GM21825 (cell line): ENCODE results near the gene ADGRG1.

Source experiments
- ATAC-seq: cut with Tn5 transposase; IDR thresholded peaks from one replicate; pipeline ENCODE4 v1.9.1; 2021; ENCODE audit warnings: mild to moderate bottlenecking, moderate library complexity; ENCODE audit not compliant: unreplicated experiment

ADGRG1 gene

DNA sequence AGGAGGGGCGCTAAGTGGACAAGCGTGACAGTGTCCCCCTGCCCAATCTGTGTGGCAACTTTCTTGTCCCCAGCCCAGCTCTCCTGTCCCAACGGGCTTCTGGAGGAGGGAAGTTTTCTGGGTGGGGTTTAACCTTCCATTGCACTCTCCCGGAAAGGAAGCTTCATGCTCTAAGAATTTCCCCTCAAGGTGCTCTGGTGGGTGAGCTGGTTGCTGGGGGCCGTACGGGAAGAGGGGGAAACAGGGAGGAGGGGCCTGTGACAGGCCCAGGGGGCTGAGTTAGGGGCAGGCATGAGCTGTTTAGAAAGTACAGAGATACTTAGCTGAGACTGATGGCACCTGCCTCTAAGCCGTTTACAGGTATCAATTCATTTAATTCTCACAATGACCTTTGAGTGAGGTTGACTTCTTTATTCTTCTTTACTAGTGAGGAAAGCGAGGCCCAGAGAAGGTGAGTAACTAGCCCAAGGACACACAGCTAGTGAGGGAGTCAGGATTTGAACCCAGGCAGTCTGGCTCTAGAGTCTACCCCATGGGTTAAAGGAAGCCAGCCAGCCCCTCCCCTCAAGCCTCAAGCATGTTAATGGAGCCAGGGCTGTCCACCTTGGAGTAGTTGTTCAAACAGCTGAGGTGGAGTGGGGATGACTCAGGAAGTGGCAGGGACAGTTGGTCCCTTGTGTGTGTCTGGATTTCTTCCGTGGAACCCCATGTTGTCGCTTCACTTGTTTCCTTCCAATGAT is 18.9 kb downstream of the ADGRG1 start:
- ATAC-seq = no peak

DNA sequence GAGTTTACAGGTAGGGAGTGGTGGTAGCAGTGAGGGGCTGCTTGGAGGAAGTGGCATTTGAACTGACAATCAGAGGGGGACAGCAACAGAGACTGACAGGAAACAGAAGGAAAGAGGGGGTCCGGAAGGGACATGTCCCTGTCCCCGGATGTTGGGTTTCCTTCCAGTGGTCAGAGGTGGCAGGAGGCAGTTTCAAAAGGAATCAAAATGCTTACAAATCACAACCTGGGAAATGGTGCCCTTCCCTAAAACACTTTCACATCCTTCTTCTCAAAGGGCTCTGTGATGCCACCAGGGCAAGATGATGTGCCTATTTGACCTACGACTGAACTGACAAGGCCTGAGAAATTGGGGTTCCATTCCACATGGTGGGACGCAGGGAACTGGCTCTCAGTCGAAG is 19.7 kb downstream of the ADGRG1 start:
- no peak for ATAC-seq

DNA sequence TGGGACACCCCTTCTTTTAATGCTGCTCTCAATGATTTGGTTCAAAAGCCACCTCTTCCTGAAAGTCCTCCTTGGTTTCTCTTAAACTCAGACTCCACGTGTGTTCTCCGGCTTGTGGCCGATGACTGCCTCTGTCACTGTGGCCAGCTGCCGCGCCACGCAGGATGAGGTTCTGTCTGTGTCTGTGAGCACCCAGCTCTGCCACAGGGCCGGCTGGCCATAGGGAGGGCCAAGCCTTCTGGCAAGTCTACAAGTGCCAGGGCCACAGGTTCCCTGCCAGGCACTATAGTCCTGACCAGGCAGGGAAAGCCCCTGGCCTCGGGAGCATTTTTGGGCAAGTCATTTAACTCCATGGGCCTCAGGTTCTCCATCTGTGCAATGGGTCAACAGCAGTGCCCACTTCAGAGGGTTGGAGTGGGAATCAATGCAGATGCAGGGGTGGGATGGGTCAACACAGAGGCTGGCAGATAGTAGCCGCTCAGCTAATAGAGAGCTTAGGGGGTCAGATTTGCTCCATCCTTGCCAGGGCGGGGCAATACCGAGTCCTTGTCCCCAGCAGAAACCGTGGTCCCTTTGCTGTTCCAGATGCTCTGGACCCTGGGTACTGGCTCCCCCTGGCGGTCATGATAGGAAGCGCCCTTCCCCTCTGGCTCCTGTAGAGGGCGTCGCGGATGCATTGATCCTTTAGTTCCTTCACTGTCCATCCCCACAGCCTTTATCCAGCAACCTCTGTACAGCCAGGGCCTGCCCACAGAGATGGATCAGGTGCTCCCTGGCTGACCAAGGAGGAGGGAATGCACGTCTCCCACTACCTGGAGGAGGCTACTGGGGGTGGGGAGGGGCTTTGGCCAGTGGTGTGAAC is 20.4 kb downstream of the ADGRG1 start:
- no peak for ATAC-seq

DNA sequence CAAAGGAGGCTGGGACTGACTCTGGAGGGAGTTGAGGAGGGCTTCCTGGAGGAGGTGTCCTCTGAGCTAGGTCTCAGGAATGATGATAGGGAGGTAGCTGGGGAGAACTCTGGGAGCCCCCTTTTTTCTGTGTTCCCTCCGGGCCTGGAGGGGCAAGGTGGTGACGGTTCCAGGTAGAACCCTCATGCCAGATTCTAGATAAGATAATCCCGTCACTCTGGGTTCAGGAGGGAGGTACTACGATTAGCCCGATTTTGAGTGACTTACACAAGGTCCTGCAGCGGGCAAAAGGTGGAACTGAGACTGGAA is 21.0 kb downstream of the ADGRG1 start:
- ATAC-seq = no peak

DNA sequence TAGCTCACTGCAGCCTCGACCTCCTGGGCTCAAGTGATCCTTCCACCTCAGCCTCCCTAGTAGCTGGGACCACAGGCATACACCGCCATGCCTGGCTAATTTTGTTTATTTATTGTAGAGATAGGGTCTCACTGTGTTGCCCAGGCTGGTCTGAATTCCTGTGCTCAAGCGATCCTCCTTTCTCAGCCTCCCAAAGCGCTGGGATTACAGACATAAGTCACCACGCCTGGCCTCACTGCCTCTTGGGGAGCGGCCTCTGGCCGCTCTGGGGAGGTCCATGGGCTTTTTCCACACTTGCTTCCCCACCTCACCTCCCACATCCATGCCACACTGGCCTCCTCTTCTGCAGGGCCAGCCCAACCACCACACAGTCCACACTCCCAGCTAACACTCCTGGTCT is 21.4 kb downstream of the ADGRG1 start:
- ATAC-seq = no peak

DNA sequence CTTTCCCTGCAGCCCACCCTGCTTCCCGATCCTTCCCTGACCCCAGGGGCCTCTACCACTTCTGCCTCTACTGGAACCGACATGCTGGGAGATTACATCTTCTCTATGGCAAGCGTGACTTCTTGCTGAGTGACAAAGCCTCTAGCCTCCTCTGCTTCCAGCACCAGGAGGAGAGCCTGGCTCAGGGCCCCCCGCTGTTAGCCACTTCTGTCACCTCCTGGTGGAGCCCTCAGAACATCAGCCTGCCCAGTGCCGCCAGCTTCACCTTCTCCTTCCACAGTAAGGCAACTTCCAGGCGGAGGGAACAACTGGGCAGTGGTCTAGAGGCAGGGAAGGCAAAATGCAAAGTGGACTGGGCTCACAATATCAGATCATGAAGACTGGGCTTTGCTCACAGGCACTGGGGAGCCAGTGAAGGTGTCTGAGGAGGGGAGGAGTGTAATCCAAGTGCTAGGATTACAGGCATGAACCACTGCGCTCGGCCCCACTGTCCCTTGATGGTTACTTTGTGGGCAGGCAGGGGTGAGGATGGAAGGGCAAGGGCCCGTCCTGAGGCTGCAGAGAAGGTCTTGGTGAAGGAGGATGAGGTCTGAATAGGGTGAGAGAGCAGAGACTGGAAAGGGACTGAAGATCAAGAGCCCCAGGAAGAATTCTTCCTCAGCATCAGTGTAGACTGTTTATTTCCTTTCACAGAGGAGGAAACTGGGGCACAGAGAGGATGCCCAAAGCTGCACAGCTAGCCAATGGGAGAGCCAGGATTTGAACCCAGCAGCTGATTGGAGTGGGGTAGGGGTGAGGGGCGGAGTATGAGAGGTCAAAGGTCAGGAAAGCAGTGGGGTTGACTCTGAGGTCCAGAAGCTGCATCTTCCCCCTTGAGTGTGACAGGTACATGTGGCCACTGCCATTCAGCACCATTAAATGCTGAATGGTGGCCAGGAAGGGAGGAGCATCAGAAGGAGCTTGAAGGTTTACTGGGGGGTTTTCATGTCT is 23.2 kb downstream of the ADGRG1 start:
- no peak for ATAC-seq

DNA sequence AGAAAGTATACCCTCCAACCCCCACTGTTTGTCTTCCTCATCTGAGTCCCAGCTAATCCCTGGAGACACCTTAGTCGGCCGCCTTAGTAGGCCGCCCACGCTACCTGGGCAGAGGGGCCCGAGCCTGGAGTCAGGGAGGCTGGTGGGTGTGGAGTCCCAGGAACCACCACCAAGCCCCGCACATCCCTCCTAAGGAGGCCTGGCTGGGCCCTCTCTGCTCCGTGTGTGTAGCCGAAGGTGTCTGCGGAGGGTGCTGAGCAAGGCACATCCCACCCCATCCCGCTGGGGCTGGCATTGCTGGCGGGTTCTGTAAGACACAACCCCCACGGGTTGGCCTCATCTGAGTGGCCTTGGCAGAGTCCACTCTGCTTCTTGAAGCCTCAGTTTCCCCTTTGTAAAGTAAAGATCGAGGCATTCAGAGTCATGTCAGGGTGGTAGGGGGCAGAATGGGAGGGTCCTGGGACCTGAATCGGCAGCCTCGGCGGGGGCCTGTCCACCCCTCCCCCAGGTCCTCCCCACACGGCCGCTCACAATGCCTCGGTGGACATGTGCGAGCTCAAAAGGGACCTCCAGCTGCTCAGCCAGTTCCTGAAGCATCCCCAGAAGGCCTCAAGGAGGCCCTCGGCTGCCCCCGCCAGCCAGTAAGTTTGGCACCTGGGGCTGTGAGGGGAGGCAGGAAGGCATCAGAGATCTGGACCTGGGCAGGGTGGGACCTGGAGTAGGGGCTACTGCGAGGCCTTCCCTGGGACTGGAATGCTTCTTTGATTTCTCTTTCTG is 24.5 kb downstream of the ADGRG1 start:
- ATAC-seq = no peak

DNA sequence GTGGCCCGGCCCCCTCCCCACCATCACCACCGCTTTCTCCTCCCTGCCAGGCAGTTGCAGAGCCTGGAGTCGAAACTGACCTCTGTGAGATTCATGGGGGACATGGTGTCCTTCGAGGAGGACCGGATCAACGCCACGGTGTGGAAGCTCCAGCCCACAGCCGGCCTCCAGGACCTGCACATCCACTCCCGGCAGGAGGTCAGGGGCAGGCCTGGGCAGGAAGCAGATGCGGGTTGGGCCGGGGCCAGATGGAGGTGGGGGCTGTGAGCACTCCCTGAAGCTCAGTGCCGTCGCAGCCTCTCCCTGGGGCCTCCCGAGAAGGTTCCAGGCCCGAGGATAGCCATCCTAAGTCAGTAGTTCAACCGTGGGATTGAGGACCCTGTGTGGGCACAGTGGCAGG is 25.5 kb downstream of the ADGRG1 start:
- no peak for ATAC-seq

DNA sequence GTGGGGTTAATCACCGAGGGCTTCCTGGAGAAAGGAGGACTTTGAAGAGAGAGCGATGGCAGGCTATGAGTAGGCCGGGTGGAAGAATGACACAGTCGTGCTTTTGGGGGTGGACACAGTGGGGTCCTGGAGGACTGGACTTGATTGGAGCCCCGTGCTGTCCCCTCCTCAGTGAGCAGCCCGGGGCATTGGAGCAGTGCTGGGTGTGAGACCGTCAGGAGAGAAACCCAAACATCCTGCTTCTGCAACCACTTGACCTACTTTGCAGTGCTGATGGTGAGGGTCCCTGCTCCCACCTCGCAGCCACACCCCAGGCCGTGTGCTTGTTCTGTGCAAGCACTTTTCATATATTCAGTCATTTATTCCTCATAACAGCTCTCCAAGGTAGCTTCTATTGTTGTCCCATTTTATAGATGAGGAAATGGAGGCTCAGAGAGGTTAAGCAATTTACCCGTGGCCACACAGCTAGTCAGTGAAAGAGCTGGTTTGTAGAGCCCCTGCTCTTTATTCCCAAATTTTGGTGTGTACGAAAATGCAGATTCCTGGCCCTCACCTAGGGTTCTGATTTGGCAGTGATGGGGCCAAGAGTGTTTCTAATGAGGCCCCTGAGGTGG is 28.0 kb downstream of the ADGRG1 start:
- ATAC-seq = no peak

DNA sequence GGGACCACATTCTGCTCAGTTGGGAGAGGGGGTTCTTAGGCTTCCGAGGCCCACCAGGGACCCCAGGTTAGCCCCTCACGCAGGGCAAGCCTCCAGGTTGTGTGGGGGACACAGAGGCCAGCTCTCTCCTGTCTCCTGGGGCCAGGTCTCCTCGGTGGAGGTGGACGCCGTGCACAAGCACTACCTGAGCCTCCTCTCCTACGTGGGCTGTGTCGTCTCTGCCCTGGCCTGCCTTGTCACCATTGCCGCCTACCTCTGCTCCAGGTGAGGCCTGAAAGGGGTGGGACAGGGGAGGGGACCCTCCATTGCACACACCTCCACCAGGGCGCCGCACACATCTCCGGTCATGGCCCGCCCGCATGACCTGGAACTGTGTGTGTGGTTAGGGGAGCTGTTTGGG is 28.8 kb downstream of the ADGRG1 start:
- ATAC-seq = no peak

DNA sequence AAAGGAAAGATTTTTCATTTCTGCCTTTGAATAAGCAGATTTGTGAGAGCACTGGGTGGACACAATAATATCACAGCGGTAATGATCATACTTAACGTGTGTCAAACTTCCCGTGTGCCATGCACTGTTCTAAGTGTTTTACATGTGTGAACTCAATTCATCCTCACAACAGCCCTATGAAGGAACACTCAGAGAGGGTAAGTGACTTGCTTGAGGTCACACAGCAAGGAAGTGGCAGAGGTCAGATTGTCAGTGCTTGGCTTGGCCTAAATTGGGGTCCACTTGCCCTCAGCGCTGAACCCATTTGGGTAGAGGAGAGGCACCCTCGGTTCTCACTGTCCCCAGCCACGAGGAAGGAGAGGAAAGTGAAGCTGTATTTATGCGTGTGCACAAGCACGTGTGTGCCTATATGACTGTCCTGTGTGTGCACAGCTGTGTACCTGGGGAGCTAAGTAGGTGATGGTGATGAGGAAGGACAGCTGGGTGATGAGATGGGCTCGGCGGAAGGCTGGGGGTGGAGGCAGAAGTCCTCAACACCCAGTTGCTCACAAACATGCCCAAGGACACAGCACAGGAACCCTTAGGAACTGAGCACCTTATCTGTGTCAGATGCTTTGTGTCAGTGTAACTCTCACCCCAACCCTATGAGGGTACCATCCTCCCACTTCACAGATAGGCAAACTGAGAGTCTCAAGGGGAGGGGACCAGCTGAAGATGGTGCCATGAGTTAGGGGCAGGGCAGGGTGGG is 29.9 kb downstream of the ADGRG1 start:
- no peak for ATAC-seq

DNA sequence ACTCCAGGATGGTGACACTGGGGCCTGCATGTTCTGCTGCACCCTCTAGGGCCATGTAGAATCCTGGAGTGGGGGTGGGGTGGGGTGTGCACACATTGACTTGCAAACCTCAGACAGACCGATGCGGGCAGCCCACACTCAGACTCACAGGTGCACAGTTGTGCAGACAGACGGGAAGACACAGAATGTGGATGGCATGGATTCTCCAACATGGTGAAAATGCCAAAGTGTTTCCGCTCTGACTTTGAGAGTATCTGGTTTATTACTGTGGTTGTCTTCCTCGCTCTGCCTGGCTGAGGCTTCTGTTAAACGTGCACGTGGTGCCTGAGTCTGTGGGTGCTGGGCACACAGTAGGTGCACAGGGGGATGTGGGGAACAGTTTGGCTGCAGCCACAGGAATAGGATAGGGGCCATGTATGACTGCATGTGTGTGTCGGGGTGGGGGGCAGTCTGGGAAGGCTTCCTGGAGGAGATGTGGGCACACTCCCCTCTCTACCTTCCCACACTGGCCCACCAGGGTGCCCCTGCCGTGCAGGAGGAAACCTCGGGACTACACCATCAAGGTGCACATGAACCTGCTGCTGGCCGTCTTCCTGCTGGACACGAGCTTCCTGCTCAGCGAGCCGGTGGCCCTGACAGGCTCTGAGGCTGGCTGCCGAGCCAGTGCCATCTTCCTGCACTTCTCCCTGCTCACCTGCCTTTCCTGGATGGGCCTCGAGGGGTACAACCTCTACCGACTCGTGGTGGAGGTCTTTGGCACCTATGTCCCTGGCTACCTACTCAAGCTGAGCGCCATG is 30.6 kb downstream of the ADGRG1 start:
- ATAC-seq = no peak

DNA sequence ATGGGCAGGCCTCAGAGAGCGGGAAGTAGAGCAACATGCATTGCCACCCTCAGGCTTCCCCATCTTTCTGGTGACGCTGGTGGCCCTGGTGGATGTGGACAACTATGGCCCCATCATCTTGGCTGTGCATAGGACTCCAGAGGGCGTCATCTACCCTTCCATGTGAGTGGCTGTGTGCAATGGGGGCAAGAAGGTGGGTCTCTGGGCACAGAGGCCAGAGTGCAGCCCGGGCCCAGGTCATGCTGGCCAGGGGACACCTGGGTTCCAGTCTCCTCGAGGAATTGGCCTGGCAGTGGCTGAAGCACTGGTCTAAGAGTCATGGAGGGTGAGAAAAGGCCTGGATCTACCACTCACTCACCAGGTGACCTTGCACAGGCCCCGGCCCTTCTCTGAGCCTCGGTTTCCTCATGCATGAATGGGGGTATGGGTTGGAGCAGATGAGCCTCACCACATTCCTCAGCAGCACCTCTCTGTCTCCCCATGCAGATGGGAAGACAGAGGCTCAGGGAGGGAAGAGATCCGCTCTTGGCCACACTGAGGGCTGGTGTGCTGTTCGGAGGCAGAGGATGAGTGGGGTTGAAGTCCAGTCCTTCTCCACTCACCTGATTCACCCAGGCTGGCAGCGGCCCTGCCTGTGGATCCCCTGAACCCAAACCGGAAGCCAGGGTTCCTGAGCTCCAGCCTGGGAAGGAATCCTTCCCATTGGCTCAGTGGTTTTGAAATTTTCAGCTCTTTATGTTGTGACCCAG is 32.5 kb downstream of the ADGRG1 start:
- no peak for ATAC-seq

DNA sequence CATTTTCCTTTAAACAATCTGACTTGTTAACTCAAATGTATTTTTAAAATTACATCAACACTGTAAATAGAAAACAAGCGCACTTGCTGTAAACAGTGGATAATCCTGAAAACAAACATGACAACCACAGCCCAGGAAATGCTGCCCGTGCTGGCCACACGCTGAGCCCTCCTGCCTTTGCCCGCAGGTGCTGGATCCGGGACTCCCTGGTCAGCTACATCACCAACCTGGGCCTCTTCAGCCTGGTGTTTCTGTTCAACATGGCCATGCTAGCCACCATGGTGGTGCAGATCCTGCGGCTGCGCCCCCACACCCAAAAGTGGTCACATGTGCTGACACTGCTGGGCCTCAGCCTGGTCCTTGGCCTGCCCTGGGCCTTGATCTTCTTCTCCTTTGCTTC is 33.1 kb downstream of the ADGRG1 start:
- ATAC-seq = no peak

DNA sequence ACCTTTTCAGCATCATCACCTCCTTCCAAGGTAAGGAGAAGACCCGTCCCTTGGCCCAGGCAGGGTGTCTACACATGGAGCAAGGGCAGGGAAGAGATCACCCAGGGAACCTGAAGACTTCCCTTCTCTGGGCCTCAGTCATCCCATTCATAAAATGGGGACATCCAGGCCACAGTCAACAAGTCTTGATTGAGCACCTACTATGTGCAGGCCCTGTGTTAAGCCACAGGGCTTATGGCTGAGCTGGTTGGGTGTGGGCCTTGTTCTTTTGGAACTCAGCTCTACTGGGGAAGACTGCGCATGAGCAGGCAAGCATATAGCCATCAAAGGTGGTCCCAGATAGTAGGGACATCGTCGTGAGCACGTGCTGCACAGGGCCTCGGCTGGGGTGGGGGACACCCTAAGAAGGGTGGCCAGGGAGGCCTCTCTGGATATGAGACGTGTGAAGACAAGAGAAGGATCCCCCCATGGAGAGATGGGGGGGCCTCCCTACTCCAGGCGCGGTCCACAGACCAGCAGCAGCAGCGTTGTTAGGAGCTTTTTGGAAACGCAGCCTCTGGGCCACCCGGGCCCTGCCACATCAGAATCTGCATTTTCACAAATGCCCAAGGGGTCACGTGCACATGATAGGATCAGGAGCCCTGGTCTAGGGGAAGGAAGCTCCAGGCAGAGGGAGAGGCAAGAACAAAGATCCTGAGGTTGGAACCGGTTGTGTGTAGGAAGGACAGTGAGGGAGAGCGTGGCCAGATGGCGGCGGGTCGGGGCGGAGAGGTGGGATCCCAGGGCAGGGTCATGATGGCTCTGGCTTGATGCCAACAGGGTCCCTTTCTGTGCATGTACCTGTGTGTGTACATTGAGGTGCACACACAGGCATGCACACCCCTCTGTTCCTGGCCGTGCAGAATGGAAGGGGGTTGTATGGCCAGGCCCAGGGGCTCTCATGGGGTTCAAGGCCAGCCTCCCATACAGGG is 33.8 kb downstream of the ADGRG1 start:
- no peak for ATAC-seq

DNA sequence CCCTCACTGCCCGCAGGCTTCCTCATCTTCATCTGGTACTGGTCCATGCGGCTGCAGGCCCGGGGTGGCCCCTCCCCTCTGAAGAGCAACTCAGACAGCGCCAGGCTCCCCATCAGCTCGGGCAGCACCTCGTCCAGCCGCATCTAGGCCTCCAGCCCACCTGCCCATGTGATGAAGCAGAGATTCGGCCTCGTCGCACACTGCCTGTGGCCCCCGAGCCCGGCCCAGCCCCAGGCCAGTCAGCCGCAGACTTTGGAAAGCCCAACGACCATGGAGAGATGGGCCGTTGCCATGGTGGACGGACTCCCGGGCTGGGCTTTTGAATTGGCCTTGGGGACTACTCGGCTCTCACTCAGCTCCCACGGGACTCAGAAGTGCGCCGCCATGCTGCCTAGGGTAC is 35.0 kb downstream of the ADGRG1 start:
- no peak for ATAC-seq
